Stimulated activated naive CD8-positive, alpha-beta T cell treated with anti-CD3 and anti-CD28 coated beads, Interleukin-15, amount 100 ng/mL, for 72 hours (primary cell): ENCODE measurements around the gene PCDH19.
A peak's percentile ranks its signal among the peaks of the same experiment; 100 is the strongest.

Source experiments
- ATAC-seq: fragments of 150-1000 bp; cut with Tn5 transposase; 2 replicates; pipeline ENCODE4 v1.10.0; 2021; ENCODE audit warnings: mild to moderate bottlenecking, moderate library complexity
- DNase-seq, 2 donors: peaks; one replicate each; pipeline ENCODE4 v3.0.0; 2021 to 2022
- H3K27ac Mint-ChIP-seq, 2 donors: one replicate each; pipeline ENCODE4 v1.8.0; 2022; ENCODE audit warnings: mild to moderate bottlenecking in 2 of 2, mixed read lengths in 2 of 2, moderate library complexity in 2 of 2
- H3K27me3 Mint-ChIP-seq: one replicate; pipeline ENCODE4 v1.8.0; 2022; ENCODE audit warnings: mixed read lengths
- H3K4me1 Mint-ChIP-seq: one replicate; pipeline ENCODE4 v1.8.0; 2022; ENCODE audit warnings: mild to moderate bottlenecking, mixed read lengths
- H3K4me3 Mint-ChIP-seq, 2 donors: one replicate each; pipeline ENCODE4 v1.8.0; 2022; ENCODE audit warnings: mild to moderate bottlenecking in 2 of 2, mixed read lengths in 2 of 2, moderate library complexity in 1 of 2
- H3K9me3 Mint-ChIP-seq, 2 donors: one replicate each; pipeline ENCODE4 v1.8.0; 2022; ENCODE audit warnings: mixed read lengths in 2 of 2

Gene PCDH19

GRCh38 chrX:100274916-100275315, 135.2 kb downstream of the PCDH19 start:
- Mint-ChIP-seq H3K9me3 (no peaks in the 10 kb centered on the region), H3K4me1 (no peaks in the 10 kb centered on the region), H3K27me3 (no peaks in the 10 kb centered on the region), H3K4me3 (no peak overlapping the region), H3K27ac (no peak overlapping the region)
- no peak for ATAC-seq
- DNase-seq, result no peak

GRCh38 chrX:100265179-100265578, 144.9 kb downstream of the PCDH19 start:
- no peak for DNase-seq
- Mint-ChIP-seq H3K27me3 (no peaks in the 10 kb centered on the region), H3K27ac (no peak overlapping the region), H3K4me3 (no peak overlapping the region), H3K4me1 (no peaks in the 10 kb centered on the region), H3K9me3 (no peaks in the 10 kb centered on the region)
- ATAC-seq, result no peak

GRCh38 chrX:100264200-100264599, 145.9 kb downstream of the PCDH19 start:
- DNase-seq (peak in 1 of 2 donors; percentile 7), ATAC-seq (peak; percentile 84)
- Mint-ChIP-seq H3K4me3 (no peak overlapping the region), H3K4me1 (no peaks in the 10 kb centered on the region), H3K9me3 (no peaks in the 10 kb centered on the region), H3K27ac (no peak overlapping the region), H3K27me3 (no peaks in the 10 kb centered on the region)

- ATAC-seq (no peak), DNase-seq (no peak)
- Mint-ChIP-seq H3K9me3 (no peaks in the 10 kb centered on the region), H3K4me1 (no peaks in the 10 kb centered on the region), H3K27ac (no peak overlapping the region), H3K27me3 (no peaks in the 10 kb centered on the region), H3K4me3 (no peak overlapping the region)
Measured at GRCh38 chrX:100263650-100264049, 146.4 kb downstream of the PCDH19 start.

- ATAC-seq, result no peak
- Mint-ChIP-seq H3K27ac (no peak overlapping the region), H3K4me1 (no peaks in the 10 kb centered on the region), H3K27me3 (no peaks in the 10 kb centered on the region), H3K4me3 (no peak overlapping the region), H3K9me3 (no peaks in the 10 kb centered on the region)
- DNase-seq, result no peak
Measured at GRCh38 chrX:100248885-100249493, 161.1 kb downstream of the PCDH19 start.

GRCh38 chrX:100247826-100248225, 162.2 kb downstream of the PCDH19 start:
- no peak overlapping the region for H3K4me3 Mint-ChIP-seq
- no peak for DNase-seq
- no peaks in the 10 kb centered on the region for H3K9me3 Mint-ChIP-seq
- H3K27ac Mint-ChIP-seq, result no peak overlapping the region
- ATAC-seq, result no peak
- no peaks in the 10 kb centered on the region for H3K4me1 Mint-ChIP-seq
- no peaks in the 10 kb centered on the region for H3K27me3 Mint-ChIP-seq

GRCh38 chrX:100244681-100245080, 165.4 kb downstream of the PCDH19 start:
- no peaks in the 10 kb centered on the region for H3K27me3 Mint-ChIP-seq
- ATAC-seq, result no peak
- H3K4me1 Mint-ChIP-seq, result no peaks in the 10 kb centered on the region
- H3K9me3 Mint-ChIP-seq, result no peaks in the 10 kb centered on the region
- H3K27ac Mint-ChIP-seq, result no peak overlapping the region
- DNase-seq, result no peak
- no peak overlapping the region for H3K4me3 Mint-ChIP-seq
